Measurements from ENCODE around the gene NEDD4L. TPM values are rescaled to one million over a fixed set of nuclear protein-coding genes. Genes with fewer than 3 reads are reported as not detected.

NEDD4L gene
- total RNA-seq, 1 donor from 2014 or later, result 93.9 TPM

DNA sequence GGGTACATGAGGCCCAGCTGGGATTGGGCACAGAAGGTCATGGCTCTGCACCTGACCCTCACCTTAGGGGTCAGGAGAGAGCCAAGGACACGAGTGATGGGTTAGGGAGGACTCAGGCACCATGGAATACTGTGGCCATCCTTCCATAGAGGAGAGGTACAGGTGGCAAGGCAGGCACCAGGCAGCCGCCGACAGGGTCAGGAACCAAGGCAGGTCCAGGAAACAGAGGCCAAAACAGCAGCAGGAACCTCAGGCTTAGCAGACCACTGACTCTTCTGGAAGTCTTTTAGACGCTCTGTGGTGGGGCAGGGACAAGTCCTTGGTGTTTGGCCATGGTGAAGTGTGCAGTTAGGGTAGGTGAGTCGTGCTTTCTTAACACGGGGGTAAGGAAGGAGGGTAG is 128.0 kb downstream of the NEDD4L start:
- no peaks in the 10 kb centered on the region for H3K79me2 ChIP-seq (ENCODE audit: insufficient read depth, low read length)
- Mint-ChIP-seq H3K36me3 (ENCODE audit: low read depth, unreplicated experiment) (peaks cover 6% of the 10 kb centered on the region), H3K4me3 (ENCODE audit: unreplicated experiment) (no peak overlapping the region), H3K4me1 (ENCODE audit: low read depth, unreplicated experiment) (peaks cover 6% of the 10 kb centered on the region), H3K27ac (ENCODE audit: unreplicated experiment) (no peak overlapping the region), H3K9me3 (ENCODE audit: unreplicated experiment) (no peaks in the 10 kb centered on the region), H3K27me3 (ENCODE audit: low read depth, unreplicated experiment) (no peaks in the 10 kb centered on the region)
- peaks cover 6% of the 10 kb centered on the region for H3K4me1 ChIP-seq (ENCODE audit: insufficient read depth, low read length)
- H3K9ac ChIP-seq (ENCODE audit: low read length), result no peak overlapping the region
- no peaks in the 10 kb centered on the region for H3K27me3 ChIP-seq (ENCODE audit: insufficient read depth, low read length)
- H3K4me2 ChIP-seq (ENCODE audit: low read length), result no peak overlapping the region
- no peak for DNase-seq (ENCODE audit: low read depth)
- H3K9me3 ChIP-seq (ENCODE audit: insufficient read depth, low read depth, low read length), result no peaks in the 10 kb centered on the region
- no peak overlapping the region for H2AFZ ChIP-seq (ENCODE audit: low read depth, low read length)
- H3K4me3 ChIP-seq (ENCODE audit: insufficient read depth, low read depth, low read length), result no peak overlapping the region
- no peaks in the 10 kb centered on the region for H3K36me3 ChIP-seq (ENCODE audit: insufficient read depth, low read length)
- no peak for FAIRE-seq
- no peaks in the 10 kb centered on the region for H4K20me1 ChIP-seq (ENCODE audit: insufficient read depth, low read length)
- TF ChIP-seq EZH2 (IDR thresholded peaks at IDR 0.05; ENCODE audit: insufficient read depth, low read length), result no peak
- TF ChIP-seq, protein P1, sequence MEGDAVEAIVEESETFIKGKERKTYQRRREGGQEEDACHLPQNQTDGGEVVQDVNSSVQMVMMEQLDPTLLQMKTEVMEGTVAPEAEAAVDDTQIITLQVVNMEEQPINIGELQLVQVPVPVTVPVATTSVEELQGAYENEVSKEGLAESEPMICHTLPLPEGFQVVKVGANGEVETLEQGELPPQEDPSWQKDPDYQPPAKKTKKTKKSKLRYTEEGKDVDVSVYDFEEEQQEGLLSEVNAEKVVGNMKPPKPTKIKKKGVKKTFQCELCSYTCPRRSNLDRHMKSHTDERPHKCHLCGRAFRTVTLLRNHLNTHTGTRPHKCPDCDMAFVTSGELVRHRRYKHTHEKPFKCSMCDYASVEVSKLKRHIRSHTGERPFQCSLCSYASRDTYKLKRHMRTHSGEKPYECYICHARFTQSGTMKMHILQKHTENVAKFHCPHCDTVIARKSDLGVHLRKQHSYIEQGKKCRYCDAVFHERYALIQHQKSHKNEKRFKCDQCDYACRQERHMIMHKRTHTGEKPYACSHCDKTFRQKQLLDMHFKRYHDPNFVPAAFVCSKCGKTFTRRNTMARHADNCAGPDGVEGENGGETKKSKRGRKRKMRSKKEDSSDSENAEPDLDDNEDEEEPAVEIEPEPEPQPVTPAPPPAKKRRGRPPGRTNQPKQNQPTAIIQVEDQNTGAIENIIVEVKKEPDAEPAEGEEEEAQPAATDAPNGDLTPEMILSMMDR (IDR thresholded peaks at IDR 0.05; ENCODE audit: insufficient read depth, low read depth, low read length), result no peak
- H3K27ac ChIP-seq (ENCODE audit: low read depth, low read length), result no peak overlapping the region

- DNase-seq (ENCODE audit: low read depth) (no peak), FAIRE-seq (no peak)
- peak overlapping the region; percentile 28 for H3K27ac Mint-ChIP-seq (ENCODE audit: unreplicated experiment)
These were observed 130.3 kb downstream of the NEDD4L start for GRCh38 chr18:58174285-58174684.

More at GRCh38 chr18:58174285-58174684, 130.3 kb downstream of the NEDD4L start:
- Mint-ChIP-seq H3K9me3 (ENCODE audit: unreplicated experiment) (no peaks in the 10 kb centered on the region), H3K4me3 (ENCODE audit: unreplicated experiment) (no peak overlapping the region), H3K36me3 (ENCODE audit: low read depth, unreplicated experiment) (peaks cover 6% of the 10 kb centered on the region), H3K4me1 (ENCODE audit: low read depth, unreplicated experiment) (peaks cover 24% of the 10 kb centered on the region), H3K27me3 (ENCODE audit: low read depth, unreplicated experiment) (no peaks in the 10 kb centered on the region)
- Histone ChIP-seq H3K9ac (ENCODE audit: low read length) (no peak overlapping the region), H3K9me3 (ENCODE audit: insufficient read depth, low read depth, low read length) (no peaks in the 10 kb centered on the region), H3K27ac (ENCODE audit: low read depth, low read length) (no peak overlapping the region), H2AFZ (ENCODE audit: low read depth, low read length) (no peak overlapping the region), H3K79me2 (ENCODE audit: insufficient read depth, low read length) (no peaks in the 10 kb centered on the region), H3K4me3 (ENCODE audit: insufficient read depth, low read depth, low read length) (no peak overlapping the region), H3K36me3 (ENCODE audit: insufficient read depth, low read length) (no peaks in the 10 kb centered on the region), H3K4me1 (ENCODE audit: insufficient read depth, low read length) (peaks cover 13% of the 10 kb centered on the region), H4K20me1 (ENCODE audit: insufficient read depth, low read length) (no peaks in the 10 kb centered on the region), H3K4me2 (ENCODE audit: low read length) (no peak overlapping the region), H3K27me3 (ENCODE audit: insufficient read depth, low read length) (no peaks in the 10 kb centered on the region)
- TF ChIP-seq, protein P1 (IDR thresholded peaks at IDR 0.05; ENCODE audit: insufficient read depth, low read depth, low read length), result no peak
- no peak for TF ChIP-seq EZH2 (IDR thresholded peaks at IDR 0.05; ENCODE audit: insufficient read depth, low read length)
